H1 (cell line): ENCODE results near the gene EML5. TPM values are rescaled to one million over a fixed set of nuclear protein-coding genes. Genes with fewer than 3 reads are reported as not detected.
A peak's percentile ranks its signal among the peaks of the same experiment; 100 is the strongest.

Experiments
- CTCF ChIA-PET: fragments of 300-600 bp; sonication (Branson Sonifier 250); formaldehyde crosslinking; loops from one replicate; lab custom pipeline; 2021; ENCODE audit not compliant: partially characterized antibody; lab: Charles Lee
- POLR2A ChIA-PET: fragments of 300-600 bp; sonication (Branson Sonifier 250); formaldehyde crosslinking; loops from one replicate; lab custom pipeline; 2021; ENCODE audit warnings: inconsistent platforms; ENCODE audit not compliant: partially characterized antibody; lab: Charles Lee
- DNase-seq, 2 experiments: peaks; one replicate each; pipeline versions ENCODE4 v3.0.0 to v3.0.0-alpha.2; 2010 to 2022; ENCODE audit warnings: low spot score in 2 of 2, low read depth in 1 of 2, mixed read lengths in 1 of 2
- FAIRE-seq: peaks from 2 replicates; lab custom pipeline; 2011; peaks lifted over from hg19 to GRCh38; lab: Jason Lieb, UNC
- H2AFZ ChIP-seq: 2 replicates; pipeline ENCODE4 v1.8.1; 2012; ENCODE audit warnings: low read length, inconsistent platforms
- H2AK5ac ChIP-seq: 2 replicates; pipeline ENCODE4 v1.6.1; 2013; ENCODE audit warnings: low read depth, low read length
- H2BK120ac ChIP-seq: replicated peaks from 2 replicates; pipeline ENCODE3; 2013; ENCODE audit warnings: low read depth, low read length, inconsistent platforms
- H2BK12ac ChIP-seq: 2 replicates; pipeline ENCODE4 v1.6.1; 2013; ENCODE audit warnings: low read depth, low read length
- H2BK15ac ChIP-seq: 2 replicates; pipeline ENCODE4 v1.6.1; 2013; ENCODE audit warnings: low read length
- H2BK20ac ChIP-seq: 2 replicates; pipeline ENCODE4 v1.6.1; 2013; ENCODE audit warnings: low read length
- H2BK5ac ChIP-seq: 2 replicates; pipeline ENCODE4 v1.6.1; 2013; ENCODE audit warnings: low read depth, low read length
- H3K14ac ChIP-seq: 2 replicates; pipeline ENCODE4 v1.6.1; 2013; ENCODE audit warnings: inconsistent platforms; ENCODE audit not compliant: insufficient read length
- H3K18ac ChIP-seq: 2 replicates; pipeline ENCODE4 v1.6.1; 2013; ENCODE audit warnings: low read length; ENCODE audit errors: extremely low read depth
- H3K23ac ChIP-seq: 2 replicates; pipeline ENCODE4 v1.6.1; 2013; ENCODE audit warnings: inconsistent platforms; ENCODE audit not compliant: insufficient read length
- H3K23me2 ChIP-seq: 2 replicates; pipeline ENCODE4 v1.6.1; 2013; ENCODE audit warnings: low read depth, low read length
- H3K27ac ChIP-seq: 2 replicates; pipeline ENCODE4 v1.6.1; 2011; ENCODE audit warnings: low read depth, low read length, inconsistent platforms
- H3K27me3 ChIP-seq, 4 experiments: replicated peaks in 1 of 4; 1 replicate in 1 of 4; 2 replicates in 3 of 4; pipeline versions ENCODE4 v1.6.1 to v1.8.1; 2011 to 2013; ENCODE audit warnings: low read length in 3 of 4, mild to moderate bottlenecking in 3 of 4, inconsistent platforms in 2 of 4, mixed read lengths in 2 of 4, moderate library complexity in 1 of 4; ENCODE audit not compliant: control insufficient read depth in 3 of 4, insufficient read depth in 3 of 4; ENCODE audit errors: extremely low read depth in 1 of 4
- H3K36me3 ChIP-seq, 4 experiments: 2 replicates each; pipeline versions ENCODE4 v1.6.1 to v1.8.1; 2011 to 2013; ENCODE audit warnings: mild to moderate bottlenecking in 4 of 4, low read length in 3 of 4, moderate library complexity in 2 of 4, control low read depth in 1 of 4, inconsistent platforms in 1 of 4; ENCODE audit not compliant: insufficient read depth in 4 of 4, control insufficient read depth in 2 of 4
- H3K4ac ChIP-seq: replicated peaks from 2 replicates; pipeline ENCODE3; 2013; ENCODE audit warnings: low read length, low read depth, mixed read lengths, inconsistent platforms; ENCODE audit not compliant: insufficient read length
- H3K4me1 ChIP-seq, 4 experiments: replicated peaks in 1 of 4; 1 replicate in 1 of 4; 2 replicates in 3 of 4; pipeline versions ENCODE4 v1.6.1 to v1.8.1; 2011 to 2013; ENCODE audit warnings: low read length in 3 of 4, inconsistent platforms in 2 of 4, mixed read lengths in 1 of 4; ENCODE audit not compliant: insufficient read depth in 4 of 4, control insufficient read depth in 3 of 4
- H3K4me2 ChIP-seq, 2 experiments: 2 replicates each; pipeline versions ENCODE4 v1.6.1 to v1.8.1; 2011 to 2013; ENCODE audit warnings: low read depth in 2 of 2, low read length in 2 of 2, control low read depth in 1 of 2, inconsistent platforms in 1 of 2, mild to moderate bottlenecking in 1 of 2; ENCODE audit not compliant: insufficient read depth in 1 of 2
- H3K4me3 ChIP-seq, 4 experiments: fragments of 200-600, 300-600 bp in 1 of 4; sonication (generic), shearing (Covaris generic), sonication (Bioruptor Twin) in 1 of 4; 2 replicates each; pipeline versions ENCODE4 v1.5.1 to v1.8.1; 2011 to 2016; ENCODE audit warnings: low read length in 4 of 4, low read depth in 3 of 4, control low read depth in 2 of 4, inconsistent platforms in 2 of 4, mild to moderate bottlenecking in 2 of 4, mixed read lengths in 1 of 4, moderate library complexity in 1 of 4; ENCODE audit not compliant: insufficient read depth in 2 of 4; ENCODE audit errors: extremely low read depth in 1 of 4
- H3K56ac ChIP-seq: replicated peaks from 2 replicates; pipeline ENCODE3; 2013; ENCODE audit warnings: low read depth, mild to moderate bottlenecking, mixed read lengths, low read length, inconsistent platforms; ENCODE audit not compliant: insufficient read length
- H3K79me1 ChIP-seq: 2 replicates; pipeline ENCODE4 v1.6.1; 2013; ENCODE audit warnings: low read depth, low read length, control low read depth
- H3K79me2 ChIP-seq, 2 experiments: 2 replicates each; pipeline versions ENCODE4 v1.6.1 to v1.8.1; 2012 to 2013; ENCODE audit warnings: low read length in 2 of 2, mild to moderate bottlenecking in 2 of 2, inconsistent platforms in 1 of 2; ENCODE audit not compliant: insufficient read depth in 2 of 2, control insufficient read depth in 1 of 2
- H3K9ac ChIP-seq, 4 experiments: replicated peaks in 1 of 4; 1 replicate in 1 of 4; 2 replicates in 3 of 4; pipeline versions ENCODE4 v1.6.1 to v1.8.1; 2011 to 2013; ENCODE audit warnings: low read depth in 3 of 4, low read length in 3 of 4, control low read depth in 2 of 4, mild to moderate bottlenecking in 2 of 4, moderate library complexity in 2 of 4, inconsistent platforms in 1 of 4; ENCODE audit errors: extremely low read depth in 1 of 4
- H3K9me3 ChIP-seq, 2 experiments: 2 replicates each; pipeline versions ENCODE4 v1.6.1 to v1.8.1; 2012 to 2013; ENCODE audit warnings: mild to moderate bottlenecking in 2 of 2, moderate library complexity in 2 of 2, control low read depth in 1 of 2, inconsistent platforms in 1 of 2, low read depth in 1 of 2, low read length in 1 of 2, mixed read lengths in 1 of 2; ENCODE audit not compliant: insufficient read depth in 2 of 2
- H4K20me1 ChIP-seq, 2 experiments: replicated peaks in 1 of 2; 2 replicates each; pipeline versions ENCODE3 to v1.8.1; 2011 to 2013; ENCODE audit warnings: inconsistent platforms in 2 of 2, low read length in 2 of 2, mild to moderate bottlenecking in 1 of 2; ENCODE audit not compliant: insufficient read depth in 2 of 2, control insufficient read depth in 1 of 2
- H4K5ac ChIP-seq: 2 replicates; pipeline ENCODE4 v1.6.1; 2013; ENCODE audit warnings: low read length, low read depth, mixed read lengths, inconsistent platforms; ENCODE audit not compliant: insufficient read length
- H4K8ac ChIP-seq: 2 replicates; pipeline ENCODE4 v1.8.0; 2013; ENCODE audit warnings: mild to moderate bottlenecking, moderate library complexity, low read length, inconsistent platforms; ENCODE audit not compliant: insufficient read depth; ENCODE audit errors: extremely low read depth
- H4K91ac ChIP-seq: replicated peaks from 2 replicates; pipeline ENCODE3; 2013; ENCODE audit warnings: low read length, mixed read lengths, inconsistent platforms; ENCODE audit not compliant: insufficient read length
- ASH2L ChIP-seq: fragments of 200-600, 300-600 bp; sonication (generic); IDR thresholded peaks from one replicate; pipeline ENCODE4 v1.7.1; 2017; ENCODE audit warnings: low read length
- BACH1 ChIP-seq: IDR thresholded peaks from 2 replicates; pipeline ENCODE4 v1.6.1; 2012; ENCODE audit warnings: low read length, improper control_type of control experiment
- CTBP2 ChIP-seq: IDR thresholded peaks from 2 replicates; pipeline ENCODE4 v1.7.0; 2011; ENCODE audit warnings: borderline replicate concordance, mild to moderate bottlenecking, moderate library complexity, mixed read lengths, low read length; ENCODE audit not compliant: insufficient read depth, insufficient read length
- RAD21 ChIP-seq, 2 experiments: IDR thresholded peaks in 1 of 2; conservative IDR thresholded peaks in 1 of 2; 2 replicates each; pipeline ENCODE4 v1.6.1; 2011; ENCODE audit warnings: low read depth in 2 of 2, low read length in 2 of 2, improper control_type of control experiment in 1 of 2, inconsistent platforms in 1 of 2, mild to moderate bottlenecking in 1 of 2, moderate library complexity in 1 of 2
- WGBS, 2 experiments: shearing (Covaris generic) in 1 of 2; methylation state at CpG; one replicate each; pipeline versions ENCODE4 v1.1.6 to v1.1.7; 2013 to 2015; ENCODE audit warnings: low lambda C conversion rate in 2 of 2, mixed read lengths in 2 of 2, inconsistent platforms in 1 of 2, low coverage in 1 of 2, missing lambda C conversion rate in 1 of 2; ENCODE audit not compliant: insufficient replicate concordance in 2 of 2, insufficient coverage in 1 of 2, insufficient read length in 1 of 2; ENCODE audit errors: extremely low coverage in 1 of 2, missing lambda C conversion rate in 1 of 2; 5-methylcytosine and 5-hydroxymethylcytosine counted together
- polyA plus RNA-seq, 7 experiments: library from polyadenylated mRNA; depleted of rRNA in 3 of 7; stranded (reverse) in 5 of 7; unstranded in 2 of 7; fragments of >200 nt in 5 of 7; fragments of 200-250 nt in 2 of 7; gene quantifications; 1 replicate in 5 of 7; 2 replicates in 1 of 7; 4 replicates in 1 of 7; pipeline versions ENCODE4 v1.2.1 to v1.2.3, GENCODE V29; 2011 to 2013; ENCODE audit warnings: missing spikeins in 2 of 7, mixed read lengths in 2 of 7
- total RNA-seq: library from RNA; stranded (reverse); fragmentation: NEBNext Ultra II Directional; extraction: Animal tissue kit (Norgen Biotek cat#: 25700); gene quantifications from 2 replicates; pipeline ENCODE4 v1.2.1, GENCODE V29; 2021
- TF ChIP-seq, protein P1 (sequence below), 3 experiments: IDR thresholded peaks; 1 replicate in 2 of 3; 2 replicates in 1 of 3; pipeline versions ENCODE4 v1.5.1 to v1.6.1; 2011; ENCODE audit warnings: low read length in 3 of 3, mild to moderate bottlenecking in 3 of 3, inconsistent platforms in 2 of 3, low read depth in 1 of 3, moderate library complexity in 1 of 3; ENCODE audit not compliant: insufficient read depth in 1 of 3; ENCODE audit errors: control extremely low read depth in 1 of 3

EML5 gene
- total and polyA plus RNA-seq, 2 of the 8 experiments (the other 6 are each of a cell fraction or from before 2014, with no cell fraction given) = 0.39 to 0.88 TPM

DNA sequence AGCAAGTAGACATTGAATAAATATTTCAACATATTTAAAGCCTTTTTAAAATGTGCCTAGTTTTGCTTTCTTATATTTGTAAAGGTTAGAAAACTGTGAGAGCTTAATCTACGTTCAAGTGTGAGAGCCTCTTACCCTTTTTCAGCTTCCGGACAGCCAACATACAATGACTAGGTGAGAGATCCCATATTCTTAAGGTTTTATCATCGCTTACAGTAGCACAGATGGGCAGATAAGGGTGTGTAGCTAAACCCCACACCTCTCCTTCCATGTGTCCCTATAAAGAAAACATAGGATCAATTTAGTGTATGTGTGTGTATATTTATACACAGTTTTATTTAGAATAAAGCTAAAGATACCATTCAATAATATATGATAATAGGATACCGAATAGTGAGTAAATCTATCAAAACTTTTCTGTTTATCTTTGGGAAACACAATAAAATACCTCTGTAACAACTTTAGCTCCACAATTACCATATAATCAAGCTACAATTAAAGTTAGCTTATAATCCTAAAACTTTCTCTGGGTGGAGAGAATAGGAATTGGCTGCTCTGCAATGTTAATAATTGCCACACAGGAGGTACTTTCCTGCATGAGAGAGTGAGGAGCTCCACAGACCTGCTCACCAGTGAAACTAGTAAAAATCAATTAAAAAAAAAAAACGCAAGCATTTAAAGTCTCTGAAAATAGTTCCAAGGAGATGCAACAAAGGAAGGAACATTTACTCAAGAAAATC, 110.8 kb downstream of the EML5 start:
- ChIA-PET CTCF (interaction anchor here (0.6 to 7.0 kb wide), 6 partner anchors 13 to 345 kb away, joined by 3 to 65 read pairs (median 4); no protein-coding TSS in a partner anchor), POLR2A (interaction anchor here (0.7 to 1.9 kb wide), 7 partner anchors 12 to 143 kb away, joined by 3 to 7 read pairs (median 5); partner anchors contain the start of genes TTC8 and ZC3H14)
- no peaks in the 10 kb centered on the region for H3K79me1 ChIP-seq
- H2AK5ac ChIP-seq = no peak overlapping the region
- H3K4me3 ChIP-seq = no peak overlapping the region
- no peak overlapping the region for H3K14ac ChIP-seq
- TF ChIP-seq BACH1 (no peak), ASH2L (peak; percentile 16), RAD21 (IDR thresholded peaks at IDR 0.05 in 1 of 2, conservative IDR thresholded peaks at IDR 0.05 in 1 of 2; ENCODE audit: low read depth in 2 of 2, low read length in 2 of 2) (no peak), CTBP2 (no peak)
- TF ChIP-seq, protein P1, sequence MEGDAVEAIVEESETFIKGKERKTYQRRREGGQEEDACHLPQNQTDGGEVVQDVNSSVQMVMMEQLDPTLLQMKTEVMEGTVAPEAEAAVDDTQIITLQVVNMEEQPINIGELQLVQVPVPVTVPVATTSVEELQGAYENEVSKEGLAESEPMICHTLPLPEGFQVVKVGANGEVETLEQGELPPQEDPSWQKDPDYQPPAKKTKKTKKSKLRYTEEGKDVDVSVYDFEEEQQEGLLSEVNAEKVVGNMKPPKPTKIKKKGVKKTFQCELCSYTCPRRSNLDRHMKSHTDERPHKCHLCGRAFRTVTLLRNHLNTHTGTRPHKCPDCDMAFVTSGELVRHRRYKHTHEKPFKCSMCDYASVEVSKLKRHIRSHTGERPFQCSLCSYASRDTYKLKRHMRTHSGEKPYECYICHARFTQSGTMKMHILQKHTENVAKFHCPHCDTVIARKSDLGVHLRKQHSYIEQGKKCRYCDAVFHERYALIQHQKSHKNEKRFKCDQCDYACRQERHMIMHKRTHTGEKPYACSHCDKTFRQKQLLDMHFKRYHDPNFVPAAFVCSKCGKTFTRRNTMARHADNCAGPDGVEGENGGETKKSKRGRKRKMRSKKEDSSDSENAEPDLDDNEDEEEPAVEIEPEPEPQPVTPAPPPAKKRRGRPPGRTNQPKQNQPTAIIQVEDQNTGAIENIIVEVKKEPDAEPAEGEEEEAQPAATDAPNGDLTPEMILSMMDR (IDR thresholded peaks at IDR 0.05; ENCODE audit: control extremely low read depth in 1 of 3, insufficient read depth in 1 of 3, low read depth in 1 of 3, low read length in 3 of 3) = no peak
- H2BK20ac ChIP-seq = no peak overlapping the region
- H2AFZ ChIP-seq = peak overlapping the region; percentile 85; the same call in 1 of the 2 replicates
- DNase-seq = no peak
- no peak overlapping the region for H2BK15ac ChIP-seq
- no peaks in the 10 kb centered on the region for H3K27me3 ChIP-seq
- no peak for FAIRE-seq
- 0 out of 7 replicates have a peak, but pooled peaks cover 0 to 3% (median 1%) of the 10 kb centered on the region in 4 experiments for H3K4me1 ChIP-seq
- H3K23ac ChIP-seq = no peak overlapping the region
- H3K56ac ChIP-seq = no peak overlapping the region
- H3K4me2 ChIP-seq = 0 out of 4 replicates have a peak overlapping the region, but pooled peaks of 1 of the 2 experiments have one; percentile 36
- no peaks in the 10 kb centered on the region for H4K20me1 ChIP-seq
- no peaks in the 10 kb centered on the region for H3K23me2 ChIP-seq
- no peak overlapping the region for H2BK5ac ChIP-seq
- H3K36me3 ChIP-seq = no peaks in the 10 kb centered on the region
- H4K8ac ChIP-seq = no peak overlapping the region
- WGBS, 2 experiments = 75% methylated on average over 5 of the region's 5 CpGs; no CpG with 5 or more reads in 1 of the 2 experiments
- no peak overlapping the region for H3K27ac ChIP-seq
- no peak overlapping the region for H3K4ac ChIP-seq
- H3K18ac ChIP-seq = no peak overlapping the region
- no peak overlapping the region for H2BK120ac ChIP-seq
- no peak overlapping the region for H3K9ac ChIP-seq
- no peak overlapping the region; the same call in 1 of the 2 replicates for H2BK12ac ChIP-seq
- no peak overlapping the region for H4K5ac ChIP-seq
- no peaks in the 10 kb centered on the region for H3K79me2 ChIP-seq
- H3K9me3 ChIP-seq = no peaks in the 10 kb centered on the region
- H4K91ac ChIP-seq = no peak overlapping the region
